Peyer's patch (tissue), 4 donors: ENCODE results near the gene NOP14. TPM values are rescaled to one million over a fixed set of nuclear protein-coding genes. Genes with fewer than 3 reads are reported as not detected.

Source experiments
- DNase-seq, 3 donors: peaks; one replicate each; pipeline ENCODE4 v3.0.0-alpha.2; 2017 to 2019
- H3K27ac ChIP-seq, 4 donors: fragments of 200-600 bp; sonication (generic); one replicate each; pipeline ENCODE4 v1.5.1; 2016 to 2019
- H3K27me3 ChIP-seq, 2 donors: fragments of 200-600 bp; sonication (generic); one replicate each; pipeline ENCODE4 v1.5.1; 2019
- H3K36me3 ChIP-seq, 3 donors: fragments of 200-600 bp; sonication (generic); one replicate each; pipeline ENCODE4 v1.5.1; 2016 to 2019
- H3K4me1 ChIP-seq, 4 donors: fragments of 200-600 bp; sonication (generic); one replicate each; pipeline ENCODE4 v1.5.1; 2016 to 2019
- H3K4me3 ChIP-seq, 4 donors: fragments of 200-600 bp; sonication (generic); 1 replicate in 3 of 4; 2 replicates in 1 of 4; pipeline ENCODE4 v1.5.1; 2016 to 2019; ENCODE audit warnings: mild to moderate bottlenecking in 1 of 4
- H3K9me3 ChIP-seq, 4 donors: fragments of 200-600 bp; sonication (generic); one replicate each; pipeline ENCODE4 v1.5.1; 2016 to 2019; ENCODE audit warnings: mild to moderate bottlenecking in 1 of 4
- CTCF ChIP-seq, 6 experiments: fragments of 450-650 bp in 4 of 6; fragments of 200-600 bp in 2 of 6; sonication (generic) in 1 of 6; IDR thresholded peaks; one replicate each; pipeline ENCODE4 v1.5.1; 2017 to 2019; ENCODE audit warnings: antibody characterized with exemption in 6 of 6, mild to moderate bottlenecking in 3 of 6, moderate library complexity in 1 of 6
- POLR2A ChIP-seq, 2 donors: fragments of 450-650 bp; IDR thresholded peaks; one replicate each; pipeline ENCODE4 v1.5.1; 2017; ENCODE audit warnings: antibody characterized with exemption in 2 of 2, mild to moderate bottlenecking in 2 of 2, moderate library complexity in 2 of 2
- total RNA-seq, 4 donors: library from RNA; depleted of rRNA; stranded (reverse); fragments of >200 nt; gene quantifications; one replicate each; pipeline ENCODE4 v1.1.0, GENCODE V29; 2016

The NOP14 gene
- total RNA-seq, 4 donors from 2014 or later: 13.0 to 76.7 (median 18.6) TPM

GRCh38 chr4:2898001-2898400, 65.2 kb downstream of the NOP14 start:
- no peak overlapping the region for H3K4me3 ChIP-seq
- no peaks in the 10 kb centered on the region for H3K27me3 ChIP-seq
- TF ChIP-seq POLR2A (IDR thresholded peaks at IDR 0.05) (no peak), CTCF (IDR thresholded peaks at IDR 0.05) (no peak)
- H3K36me3 ChIP-seq: peaks cover 0 to 81% (median 3%) of the 10 kb centered on the region in 3 donors
- DNase-seq: no peak
- H3K4me1 ChIP-seq: peaks cover 0 to 8% (median 0%) of the 10 kb centered on the region in 4 donors
- no peak overlapping the region for H3K27ac ChIP-seq
- no peaks in the 10 kb centered on the region for H3K9me3 ChIP-seq

DNA sequence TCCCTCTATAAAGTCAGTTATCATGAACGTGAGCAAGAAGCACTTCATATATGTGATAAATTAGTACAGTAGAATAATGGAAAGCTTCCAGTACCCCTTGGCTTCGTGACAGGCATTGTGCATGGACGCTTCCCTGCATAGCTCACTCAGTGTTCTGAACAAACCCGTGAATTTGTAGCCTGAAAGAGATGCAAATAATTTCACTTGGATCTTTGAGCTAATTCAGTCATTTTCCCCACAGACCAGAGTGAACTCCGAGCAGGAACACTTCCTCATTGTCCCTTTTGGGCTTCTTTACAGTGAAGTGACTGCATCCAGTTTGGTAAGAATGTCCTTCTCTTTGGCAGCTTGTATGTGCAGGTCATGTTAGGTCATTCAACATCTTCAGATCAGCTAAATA, 69.4 kb downstream of the NOP14 start:
- H3K27ac ChIP-seq: no peak overlapping the region
- no peak for DNase-seq
- no peaks in the 10 kb centered on the region for H3K27me3 ChIP-seq
- H3K4me3 ChIP-seq: no peak overlapping the region
- peaks cover 0 to 8% (median 0%) of the 10 kb centered on the region in 4 donors for H3K4me1 ChIP-seq
- no peaks in the 10 kb centered on the region for H3K9me3 ChIP-seq
- H3K36me3 ChIP-seq: peaks cover 0 to 45% (median 3%) of the 10 kb centered on the region in 3 donors
- TF ChIP-seq CTCF (IDR thresholded peaks at IDR 0.05) (no peak), POLR2A (IDR thresholded peaks at IDR 0.05) (no peak)

- H3K27ac ChIP-seq: peak overlapping the region in 2 of 4 donors; percentile 37 to 55
- TF ChIP-seq POLR2A (IDR thresholded peaks at IDR 0.05) (no peak), CTCF (IDR thresholded peaks at IDR 0.05) (no peak)
- H3K36me3 ChIP-seq: peaks cover 0 to 47% (median 0%) of the 10 kb centered on the region in 3 donors
- peak in 1 of 3 donors; percentile 56 for DNase-seq
- H3K4me3 ChIP-seq: no peak overlapping the region
- no peaks in the 10 kb centered on the region for H3K27me3 ChIP-seq
- no peaks in the 10 kb centered on the region for H3K9me3 ChIP-seq
- peaks cover 0 to 8% (median 0%) of the 10 kb centered on the region in 4 donors for H3K4me1 ChIP-seq
Observed at GRCh38 chr4:2891294-2891693, 71.9 kb downstream of the NOP14 start.

GRCh38 chr4:2888886-2889285, 74.3 kb downstream of the NOP14 start:
- Histone ChIP-seq H3K4me1 (peaks cover 0 to 8% (median 0%) of the 10 kb centered on the region in 4 donors), H3K4me3 (no peak overlapping the region), H3K27me3 (no peaks in the 10 kb centered on the region), H3K9me3 (no peaks in the 10 kb centered on the region), H3K36me3 (peaks cover 0 to 50% (median 0%) of the 10 kb centered on the region in 3 donors), H3K27ac (no peak overlapping the region)
- TF ChIP-seq CTCF (IDR thresholded peaks at IDR 0.05): no peak
- TF ChIP-seq POLR2A (IDR thresholded peaks at IDR 0.05): no peak
- DNase-seq: no peak

Other genes with a start within 250 kb of the NOP14 start
- gene TNIP2, start 207.1 kb downstream of the NOP14 start, total RNA-seq: 100 to 1,000 TPM; 135 to 255 (median 145) TPM
- 100 to 1,000 TPM in 2 of 4 donors, 10 to 100 TPM in 2; 54.8 to 208 (median 102) TPM for gene SH3BP2, start 170.3 kb downstream of the NOP14 start, total RNA-seq
- gene ADD1, start 119.6 kb downstream of the NOP14 start, total RNA-seq: 100 to 1,000 TPM; 290 to 470 (median 372) TPM
- 10 to 100 TPM in 1 of 4 donors, 1 to 10 TPM in 2, under 1 TPM in 1; 0.95 to 17.3 (median 1.5) TPM for gene GRK4, start 165 bp upstream of the NOP14 start, total RNA-seq
- not detected for gene HTT-AS, start 111.1 kb upstream of the NOP14 start, total RNA-seq
- gene HTT, start 111.3 kb upstream of the NOP14 start, total RNA-seq: 100 to 1,000 TPM in 2 of 4 donors, 10 to 100 TPM in 2; 62.3 to 133 (median 113) TPM